Activated CD8-positive, alpha-beta memory T cell treated with anti-CD3 and anti-CD28 coated beads for 4 hours (primary cell): ENCODE data around the gene ZNRF2.
"Not testable (repeated sequence)": the region's sequence is repeated elsewhere in the genome, so short reads cannot be mapped to it uniquely, and the experiment has no call there.

Experiments used
- DNase-seq, 2 donors: peaks; one replicate each; pipeline ENCODE4 v3.0.0-alpha.2; 2020; ENCODE audit warnings: low read depth in 2 of 2

ZNRF2 gene

GRCh38 chr7:30353932-30354607 is 69.7 kb downstream of the ZNRF2 start:
- no peak for DNase-seq

GRCh38 chr7:30354791-30355190 is 70.4 kb downstream of the ZNRF2 start:
- DNase-seq, result no peak

GRCh38 chr7:30359957-30360356 is 75.6 kb downstream of the ZNRF2 start:
- DNase-seq, result no peak

GRCh38 chr7:30363778-30364563 is 79.6 kb downstream of the ZNRF2 start:
- no peak for DNase-seq

GRCh38 chr7:30364773-30365172 is 80.4 kb downstream of the ZNRF2 start:
- DNase-seq, result no peak

GRCh38 chr7:30365621-30366020 is 81.2 kb downstream of the ZNRF2 start:
- no peak for DNase-seq

GRCh38 chr7:30366606-30367005 is 82.2 kb downstream of the ZNRF2 start:
- no peak for DNase-seq

GRCh38 chr7:30367561-30367960 is 83.2 kb downstream of the ZNRF2 start:
- no peak for DNase-seq

- DNase-seq, result no peak
These were observed 85.5 kb downstream of the ZNRF2 start for GRCh38 chr7:30369879-30370278.

GRCh38 chr7:30371321-30371720 is 86.9 kb downstream of the ZNRF2 start:
- no peak for DNase-seq

- DNase-seq, result no peak
These were observed 93.9 kb downstream of the ZNRF2 start for GRCh38 chr7:30378275-30378674.

GRCh38 chr7:30379131-30379530 is 94.7 kb downstream of the ZNRF2 start:
- DNase-seq, result no peak

- DNase-seq, result no peak
These were observed 95.3 kb downstream of the ZNRF2 start for GRCh38 chr7:30379741-30380140.

GRCh38 chr7:30380294-30380693 is 95.9 kb downstream of the ZNRF2 start:
- no peak for DNase-seq

- DNase-seq, result not testable (repeated sequence)
These were observed 96.4 kb downstream of the ZNRF2 start for GRCh38 chr7:30380824-30381223.

- no peak for DNase-seq
These were observed 98.2 kb downstream of the ZNRF2 start for GRCh38 chr7:30382607-30383006.

- no peak for DNase-seq
These were observed 105.4 kb downstream of the ZNRF2 start for GRCh38 chr7:30389791-30390190.

- no peak for DNase-seq
These were observed 106.6 kb downstream of the ZNRF2 start for GRCh38 chr7:30390736-30391636.

GRCh38 chr7:30391806-30392205 is 107.4 kb downstream of the ZNRF2 start:
- DNase-seq, result no peak

GRCh38 chr7:30395676-30396075 is 111.3 kb downstream of the ZNRF2 start:
- DNase-seq, result no peak

GRCh38 chr7:30396389-30396788 is 112.0 kb downstream of the ZNRF2 start:
- no peak for DNase-seq

GRCh38 chr7:30403477-30403876 is 119.1 kb downstream of the ZNRF2 start:
- DNase-seq, result no peak
